Fibroblast of skin of left biceps (primary cell): ENCODE results near the gene MRPL49.
"Not testable (repeated sequence)": the region's sequence is repeated elsewhere in the genome, so short reads cannot be mapped to it uniquely, and the experiment has no call there.

ENCODE experiments used
- DNase-seq, 2 experiments: peaks; one replicate each; pipeline ENCODE4 v3.0.0-alpha.2; 2013; ENCODE audit warnings: low read depth in 2 of 2

Gene MRPL49

GRCh38 chr11:65132988-65133700 is 11.0 kb downstream of the MRPL49 start:
- no peak for DNase-seq

- DNase-seq, result no peak
Measured at GRCh38 chr11:65133724-65134123, 11.6 kb downstream of the MRPL49 start.

GRCh38 chr11:65134240-65134951 is 12.3 kb downstream of the MRPL49 start, which contains the start of gene SYVN1:
TSS of gene SYVN1 (minus strand) at chr11:65134519. CDS start at chr11:65133601, 918 bp downstream.
- peak; percentile 66 to 67 for DNase-seq

GRCh38 chr11:65134952-65135632 is 13.0 kb downstream of the MRPL49 start:
- peak; percentile 90 to 92 for DNase-seq

- no peak for DNase-seq
Measured at GRCh38 chr11:65135633-65136145, 13.6 kb downstream of the MRPL49 start.

- DNase-seq, result no peak
Measured at GRCh38 chr11:65136515-65137096, 14.5 kb downstream of the MRPL49 start.

GRCh38 chr11:65141896-65142494 is 19.9 kb downstream of the MRPL49 start:
- no peak for DNase-seq

- DNase-seq, result no peak
Measured at GRCh38 chr11:65147352-65148075, 25.4 kb downstream of the MRPL49 start.

- DNase-seq, result no peak
Measured at GRCh38 chr11:65148657-65149056, 26.5 kb downstream of the MRPL49 start.

- not testable (repeated sequence) for DNase-seq
Measured at GRCh38 chr11:65150131-65150508, 28.0 kb downstream of the MRPL49 start.

- peak; percentile 20 to 40 for DNase-seq
Measured at GRCh38 chr11:65150509-65151299, 28.6 kb downstream of the MRPL49 start.

- no peak for DNase-seq
Measured at GRCh38 chr11:65151331-65151899, 29.3 kb downstream of the MRPL49 start.

GRCh38 chr11:65152122-65152521 is 30.0 kb downstream of the MRPL49 start:
- no peak for DNase-seq

GRCh38 chr11:65156256-65156655 is 34.1 kb downstream of the MRPL49 start:
- DNase-seq, result no peak

- DNase-seq, result no peak
Measured at GRCh38 chr11:65156926-65157325, 34.8 kb downstream of the MRPL49 start.

GRCh38 chr11:65157336-65157735 is 35.2 kb downstream of the MRPL49 start:
- no peak for DNase-seq

GRCh38 chr11:65159012-65159411 is 36.9 kb downstream of the MRPL49 start:
- DNase-seq, result no peak

GRCh38 chr11:65160643-65161042 is 38.5 kb downstream of the MRPL49 start:
- DNase-seq, result no peak

- no peak for DNase-seq
Measured at GRCh38 chr11:65163684-65164083, 41.6 kb downstream of the MRPL49 start.
